BJ (cell line): ENCODE data around the gene IL36A. TPM values are rescaled to one million over a fixed set of nuclear protein-coding genes. Genes with fewer than 3 reads are reported as not detected.

Experiments
- CTCF ChIA-PET: fragments of 350-600 bp; formaldehyde crosslinking; extraction: SDS; loops from one replicate; lab custom pipeline; 2021; ENCODE audit warnings: antibody characterized with exemption, inconsistent platforms; lab: Yijun Ruan, JAX
- POLR2A ChIA-PET: fragments of 300-600 bp; sonication (Branson Sonifier 250); formaldehyde crosslinking; extraction: SDS; loops from one replicate; lab custom pipeline; 2021; ENCODE audit warnings: antibody characterized with exemption; lab: Charles Lee
- DNase-seq: peaks from one replicate; pipeline ENCODE4 v3.0.0-alpha.2; 2011; ENCODE audit warnings: low read depth
- H3K27me3 ChIP-seq: 2 replicates; pipeline ENCODE4 v1.6.0; 2011; ENCODE audit warnings: low read length; ENCODE audit not compliant: control insufficient read depth, insufficient read depth
- H3K36me3 ChIP-seq: 2 replicates; pipeline ENCODE4 v1.5.1; 2011; ENCODE audit warnings: low read length; ENCODE audit not compliant: control insufficient read depth, insufficient read depth
- H3K4me3 ChIP-seq: 2 replicates; pipeline ENCODE4 v1.5.1; 2011; ENCODE audit warnings: low read depth, mild to moderate bottlenecking, control low read depth, low read length
- CTCF ChIP-seq: IDR thresholded peaks from 2 replicates; pipeline ENCODE4 v1.5.1; 2011; ENCODE audit warnings: low read depth, mild to moderate bottlenecking, control low read depth, inconsistent platforms, low read length, moderate library complexity; ENCODE audit not compliant: insufficient read depth
- polyA plus RNA-seq: library from polyadenylated mRNA; depleted of rRNA; stranded (reverse); fragments of >200 nt; gene quantifications from 2 replicates; pipeline ENCODE4 v1.2.3, GENCODE V29; 2011

IL36A gene
- polyA plus RNA-seq, 1 experiment = not detected

- CTCF ChIA-PET = interaction anchor here (1.2 to 1.5 kb wide), 3 partner anchors 19 to 36 kb away, joined by 3 to 4 read pairs (median 3); no protein-coding TSS in a partner anchor
- H3K36me3 ChIP-seq = no peaks in the 10 kb centered on the region
- no peak for TF ChIP-seq CTCF
- DNase-seq = no peak
- no peak within 1 kb of the TSS for H3K4me3 ChIP-seq
- H3K27me3 ChIP-seq = peaks cover 15% of the 10 kb centered on the region
- POLR2A ChIA-PET = no interaction called here
Measured at GRCh38 chr2:112977559-112978056, 27.7 kb upstream of the IL36A start, which contains the start of gene IL36G. IL36G (plus strand) TSS chr2:112978006; CDS start chr2:112978639, 633 bp downstream.

- ChIA-PET POLR2A (no interaction called here), CTCF (interaction anchor here (1.1 kb wide), 2 partner anchors 19 to 21 kb away, joined by 4 read pairs; no protein-coding TSS in a partner anchor)
- DNase-seq = no peak
- TF ChIP-seq CTCF = no peak
- no peaks in the 10 kb centered on the region for H3K36me3 ChIP-seq
- peaks cover 17% of the 10 kb centered on the region for H3K27me3 ChIP-seq
- H3K4me3 ChIP-seq = no peak overlapping the region
Measured at GRCh38 chr2:112979731-112980130, 25.5 kb upstream of the IL36A start.

- POLR2A ChIA-PET = no interaction called here
- no peaks in the 10 kb centered on the region for H3K36me3 ChIP-seq
- no peak for TF ChIP-seq CTCF
- DNase-seq = no peak
- CTCF ChIA-PET = interaction anchor here (1.1 kb wide), 1 partner anchor 20 kb away, joined by 4 read pairs; no protein-coding TSS in a partner anchor
- H3K27me3 ChIP-seq = peaks cover 17% of the 10 kb centered on the region
- H3K4me3 ChIP-seq = no peak overlapping the region
Measured at GRCh38 chr2:112980537-112980936, 24.7 kb upstream of the IL36A start.

- Histone ChIP-seq H3K4me3 (no peak overlapping the region), H3K27me3 (peaks cover 9% of the 10 kb centered on the region), H3K36me3 (no peaks in the 10 kb centered on the region)
- TF ChIP-seq CTCF = no peak
- DNase-seq = no peak
- POLR2A ChIA-PET = no interaction called here
- CTCF ChIA-PET = no interaction called here
Measured at GRCh38 chr2:112985090-112985489, 20.2 kb upstream of the IL36A start.

- Histone ChIP-seq H3K36me3 (no peaks in the 10 kb centered on the region), H3K4me3 (no peak overlapping the region), H3K27me3 (peaks cover 2% of the 10 kb centered on the region; the same call in 1 of the 2 replicates)
- DNase-seq = no peak
- CTCF ChIA-PET = no interaction called here
- POLR2A ChIA-PET = no interaction called here
- no peak for TF ChIP-seq CTCF
Measured at GRCh38 chr2:112989611-112990010, 15.6 kb upstream of the IL36A start.
